HFFc6 (cell line): ENCODE results near the gene INKA2. TPM values are rescaled to one million over a fixed set of nuclear protein-coding genes. Genes with fewer than 3 reads are reported as not detected.
A peak's percentile ranks its signal among the peaks of the same experiment; 100 is the strongest.

Experiments
- DNase-seq: peaks from one replicate; pipeline ENCODE4 v3.0.0-alpha.2; 2018
- H3K27ac Mint-ChIP-seq: 2 replicates; pipeline ENCODE4 v1.8.0; 2020; ENCODE audit warnings: mild to moderate bottlenecking, mixed read lengths
- H3K27me3 Mint-ChIP-seq: 2 replicates; pipeline ENCODE4 v1.8.0; 2021; ENCODE audit warnings: mild to moderate bottlenecking, moderate library complexity, mixed read lengths; ENCODE audit not compliant: insufficient read depth
- H3K36me3 Mint-ChIP-seq: 2 replicates; pipeline ENCODE4 v1.8.0; 2021; ENCODE audit warnings: low read depth, mixed read lengths
- H3K4me1 Mint-ChIP-seq: 2 replicates; pipeline ENCODE4 v1.8.0; 2020; ENCODE audit warnings: low read depth, mixed read lengths
- H3K4me3 Mint-ChIP-seq: 2 replicates; pipeline ENCODE4 v1.8.0; 2020; ENCODE audit warnings: mild to moderate bottlenecking, moderate library complexity, mixed read lengths
- H3K9me3 Mint-ChIP-seq: 2 replicates; pipeline ENCODE4 v1.8.0; 2020; ENCODE audit warnings: mild to moderate bottlenecking, mixed read lengths
- total RNA-seq, 6 experiments: library from RNA; stranded (reverse); fragmentation: NEBNext Ultra II Directional; extraction: Animal tissue kit (Norgen Biotek cat#: 25700); gene quantifications; 2 replicates in 1 of 6; 3 replicates in 5 of 6; pipeline ENCODE4 v1.2.3, GENCODE V29; 2021
- TF ChIP-seq, protein P1 (sequence below): fragments of 200-600 bp; sonication (generic); IDR thresholded peaks from 2 replicates; pipeline ENCODE4 v1.5.0; 2021; ENCODE audit warnings: antibody characterized with exemption, mild to moderate bottlenecking

Gene INKA2
- total RNA-seq, 6 experiments from 2014 or later: 1.7 to 3.5 (median 2.6) TPM

DNA sequence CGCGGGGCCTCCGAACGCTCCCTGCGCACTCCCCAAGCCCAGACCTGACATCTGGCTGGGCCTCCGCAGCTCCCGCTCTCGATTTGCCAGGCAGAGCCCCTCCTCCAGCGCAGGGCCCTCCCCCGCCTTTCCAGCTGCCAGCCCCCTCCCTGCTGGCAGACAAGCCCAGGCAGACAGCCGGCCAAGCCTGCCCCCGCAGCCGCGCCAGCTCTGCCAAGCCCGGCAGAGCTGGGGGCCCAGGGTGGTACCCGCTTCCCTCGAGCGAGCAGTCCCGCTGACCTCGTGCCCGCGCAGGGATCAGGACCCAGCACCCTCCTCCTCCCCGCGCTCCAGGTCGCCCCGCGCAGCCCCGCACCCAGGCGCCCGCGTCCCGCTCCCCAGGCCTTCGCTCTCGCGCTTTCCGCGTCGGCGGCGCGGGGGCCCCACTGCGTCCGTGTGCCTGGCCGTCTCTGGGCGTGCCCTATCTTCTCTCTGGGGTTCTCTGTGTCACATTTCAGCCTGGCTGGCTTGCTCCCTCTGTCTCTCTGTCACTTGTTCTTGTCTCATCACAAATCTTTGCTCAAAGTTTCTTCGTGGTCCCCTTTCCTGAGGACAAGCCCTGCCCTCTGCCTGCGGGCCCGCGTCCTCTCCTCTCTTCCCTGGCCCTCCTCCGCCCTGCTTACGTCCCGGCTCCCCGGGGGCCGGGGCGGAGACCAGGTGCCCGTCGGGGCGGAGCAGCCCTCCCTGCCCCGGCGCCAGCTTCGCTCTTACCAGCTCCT, 580 bp downstream of the INKA2 start:
- no peaks in the 10 kb centered on the region for H3K36me3 Mint-ChIP-seq
- peak overlapping the region; percentile 95 for H3K27ac Mint-ChIP-seq
- DNase-seq: no peak
- H3K9me3 Mint-ChIP-seq: no peaks in the 10 kb centered on the region
- H3K27me3 Mint-ChIP-seq: no peaks in the 10 kb centered on the region
- peaks cover 46% of the 10 kb centered on the region for H3K4me1 Mint-ChIP-seq
- peak overlapping the region; percentile 93 for H3K4me3 Mint-ChIP-seq
- TF ChIP-seq, protein P1, sequence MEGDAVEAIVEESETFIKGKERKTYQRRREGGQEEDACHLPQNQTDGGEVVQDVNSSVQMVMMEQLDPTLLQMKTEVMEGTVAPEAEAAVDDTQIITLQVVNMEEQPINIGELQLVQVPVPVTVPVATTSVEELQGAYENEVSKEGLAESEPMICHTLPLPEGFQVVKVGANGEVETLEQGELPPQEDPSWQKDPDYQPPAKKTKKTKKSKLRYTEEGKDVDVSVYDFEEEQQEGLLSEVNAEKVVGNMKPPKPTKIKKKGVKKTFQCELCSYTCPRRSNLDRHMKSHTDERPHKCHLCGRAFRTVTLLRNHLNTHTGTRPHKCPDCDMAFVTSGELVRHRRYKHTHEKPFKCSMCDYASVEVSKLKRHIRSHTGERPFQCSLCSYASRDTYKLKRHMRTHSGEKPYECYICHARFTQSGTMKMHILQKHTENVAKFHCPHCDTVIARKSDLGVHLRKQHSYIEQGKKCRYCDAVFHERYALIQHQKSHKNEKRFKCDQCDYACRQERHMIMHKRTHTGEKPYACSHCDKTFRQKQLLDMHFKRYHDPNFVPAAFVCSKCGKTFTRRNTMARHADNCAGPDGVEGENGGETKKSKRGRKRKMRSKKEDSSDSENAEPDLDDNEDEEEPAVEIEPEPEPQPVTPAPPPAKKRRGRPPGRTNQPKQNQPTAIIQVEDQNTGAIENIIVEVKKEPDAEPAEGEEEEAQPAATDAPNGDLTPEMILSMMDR: no peak

DNA sequence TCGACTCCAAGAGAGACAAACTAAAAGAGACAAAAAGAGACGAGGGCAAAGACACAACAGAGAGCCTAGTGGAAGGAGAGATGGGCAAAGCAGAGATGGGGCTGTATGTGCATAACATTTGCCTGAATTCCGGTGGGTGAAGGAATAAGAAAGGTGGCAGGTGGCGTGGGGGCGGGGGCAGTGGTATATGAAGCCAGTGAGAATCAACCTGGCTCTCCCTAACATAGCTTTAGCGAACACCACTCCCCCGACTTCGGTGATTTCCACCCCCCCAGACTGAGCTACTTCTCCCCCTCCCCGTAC, 1.1 kb downstream of the INKA2 start:
- H3K4me1 Mint-ChIP-seq: peaks cover 41% of the 10 kb centered on the region
- DNase-seq: no peak
- no peaks in the 10 kb centered on the region for H3K36me3 Mint-ChIP-seq
- H3K9me3 Mint-ChIP-seq: no peaks in the 10 kb centered on the region
- no peaks in the 10 kb centered on the region for H3K27me3 Mint-ChIP-seq
- TF ChIP-seq, protein P1: no peak
- H3K4me3 Mint-ChIP-seq: peak overlapping the region; percentile 93
- peak overlapping the region; percentile 61 for H3K27ac Mint-ChIP-seq

DNA sequence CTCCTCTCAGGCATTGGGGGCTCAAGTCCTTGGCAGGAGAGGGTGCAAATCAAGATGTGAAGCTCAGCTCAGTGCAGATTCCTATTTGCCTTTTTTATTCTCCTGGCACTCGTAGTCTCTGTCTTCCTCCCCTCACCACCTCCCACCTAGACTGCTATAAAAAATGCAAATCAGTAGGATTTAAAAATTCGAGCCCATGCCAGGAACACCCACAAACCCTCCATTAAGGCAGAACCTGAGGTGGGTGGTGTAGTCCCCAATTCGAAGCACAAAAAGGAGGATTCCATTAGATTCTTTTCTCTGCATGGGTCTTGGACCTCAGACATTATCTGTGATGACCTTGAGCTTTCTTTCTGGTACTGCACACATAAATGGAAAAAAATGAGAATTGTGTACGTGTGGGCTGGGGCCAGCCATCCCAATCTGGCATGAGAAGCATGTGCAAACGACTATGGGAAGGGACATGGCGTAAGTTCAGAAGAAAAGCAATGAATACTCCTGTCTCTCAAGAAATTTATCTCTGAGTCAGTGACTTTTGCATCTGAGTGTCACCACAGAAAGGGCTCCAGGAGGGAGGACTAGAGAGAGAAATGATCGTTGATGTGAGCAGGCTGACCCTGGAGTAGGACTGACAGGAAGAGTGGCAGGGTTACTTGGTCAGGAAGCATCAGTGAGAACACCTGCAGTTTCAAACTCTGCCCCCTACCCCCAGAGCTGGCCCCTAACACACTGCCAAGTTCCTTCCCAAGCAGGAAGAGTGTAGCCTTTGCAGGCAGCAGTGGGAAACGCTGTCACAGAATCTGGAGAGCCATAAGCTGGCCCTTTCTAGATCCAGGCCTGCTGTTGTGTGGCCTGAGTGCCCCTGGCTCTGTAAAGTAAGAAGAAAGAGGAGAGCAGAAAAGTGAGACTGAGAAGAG, 1.7 kb downstream of the INKA2 start:
- H3K27me3 Mint-ChIP-seq: no peaks in the 10 kb centered on the region
- peaks cover 35% of the 10 kb centered on the region for H3K4me1 Mint-ChIP-seq
- TF ChIP-seq, protein P1: no peak
- no peaks in the 10 kb centered on the region for H3K9me3 Mint-ChIP-seq
- peak overlapping the region; percentile 61 for H3K27ac Mint-ChIP-seq
- DNase-seq: no peak
- H3K4me3 Mint-ChIP-seq: peak overlapping the region; percentile 93
- H3K36me3 Mint-ChIP-seq: no peaks in the 10 kb centered on the region

DNA sequence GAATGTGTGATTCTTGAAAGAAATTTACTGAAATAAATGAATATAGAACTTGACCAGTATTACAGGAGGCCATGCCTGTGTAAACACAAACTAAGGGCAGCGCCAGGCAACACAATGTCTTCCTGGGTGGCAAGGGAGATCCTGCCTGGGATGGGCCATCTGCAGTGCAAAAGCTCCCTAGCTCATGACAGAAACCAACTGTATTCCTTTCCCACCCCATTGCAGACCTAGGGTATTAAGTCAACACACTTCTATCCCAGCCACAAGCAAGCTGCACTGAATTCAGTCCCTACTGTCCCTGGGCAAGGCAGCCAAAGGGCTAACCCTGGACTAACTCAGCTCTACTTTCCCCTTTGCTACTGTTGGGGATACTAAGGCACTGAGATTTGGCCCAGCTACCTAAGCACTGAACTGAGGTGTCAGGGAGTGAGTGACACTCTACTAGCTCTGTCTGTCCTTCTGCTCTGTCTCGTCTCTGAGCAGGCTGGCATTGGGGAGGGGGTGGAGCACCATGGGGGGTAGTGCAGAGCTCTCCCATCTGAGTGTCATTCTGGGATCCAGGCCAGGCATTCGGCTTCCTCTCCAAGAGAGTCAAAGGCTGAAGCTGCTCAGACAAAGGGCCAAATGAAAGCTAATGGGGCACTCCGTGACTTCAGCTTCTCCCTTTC, 2.5 kb downstream of the INKA2 start:
- Mint-ChIP-seq H3K27ac (no peak overlapping the region), H3K9me3 (no peaks in the 10 kb centered on the region), H3K27me3 (no peaks in the 10 kb centered on the region), H3K4me3 (no peak overlapping the region), H3K4me1 (peaks cover 29% of the 10 kb centered on the region), H3K36me3 (no peaks in the 10 kb centered on the region)
- DNase-seq: no peak
- TF ChIP-seq, protein P1: no peak

DNA sequence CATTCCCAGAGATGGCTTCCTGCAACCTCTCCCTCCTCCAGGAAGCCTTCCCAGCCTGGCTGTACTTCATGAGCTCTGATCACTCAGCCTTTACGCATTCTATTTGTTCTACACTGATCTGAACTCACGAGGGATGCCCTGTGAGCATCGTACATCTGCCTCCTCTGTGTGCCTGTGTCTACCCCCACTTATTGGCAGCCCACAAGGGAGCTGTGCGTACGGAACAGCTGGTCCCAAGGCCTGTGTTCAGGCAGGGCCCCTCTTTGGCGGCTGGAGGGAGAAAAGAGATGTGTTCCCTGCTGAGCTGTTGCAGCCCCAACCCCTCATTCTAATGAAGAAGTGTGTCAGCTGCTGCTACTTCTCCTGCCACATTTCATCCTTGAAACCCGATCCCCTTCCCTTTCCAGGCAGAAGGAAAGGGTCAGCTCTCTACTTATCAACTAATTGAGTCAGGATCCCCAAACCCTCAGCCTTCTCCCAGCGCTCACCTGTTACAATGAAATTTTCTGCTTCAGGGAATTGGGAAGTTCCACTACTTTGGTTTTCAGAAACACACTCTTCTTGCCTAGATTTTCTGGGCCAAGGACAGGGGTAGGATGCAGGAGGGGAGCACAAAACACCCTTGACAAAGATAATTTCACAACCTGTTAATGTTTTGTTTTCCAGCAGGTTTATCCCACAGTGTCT, 3.2 kb downstream of the INKA2 start:
- TF ChIP-seq, protein P1: no peak
- no peak for DNase-seq
- Mint-ChIP-seq H3K36me3 (no peaks in the 10 kb centered on the region), H3K4me1 (peaks cover 29% of the 10 kb centered on the region), H3K9me3 (no peaks in the 10 kb centered on the region), H3K27ac (no peak overlapping the region), H3K4me3 (no peak overlapping the region), H3K27me3 (no peaks in the 10 kb centered on the region)
